Progenitor cell of endocrine pancreas (in vitro differentiated cells): ENCODE results near the gene C22orf39. TPM values are rescaled to one million over a fixed set of nuclear protein-coding genes. Genes with fewer than 3 reads are reported as not detected.
A peak's percentile ranks its signal among the peaks of the same experiment; 100 is the strongest.

Experiments
- DNase-seq: peaks from one replicate; pipeline ENCODE4 v3.0.0; 2021; ENCODE audit warnings: low spot score; ENCODE audit not compliant: unreplicated experiment
- H3K27ac Mint-ChIP-seq: 2 replicates; pipeline ENCODE4 v1.8.0; 2021; ENCODE audit warnings: mild to moderate bottlenecking, moderate library complexity, mixed read lengths
- H3K27me3 Mint-ChIP-seq: 2 replicates; pipeline ENCODE4 v1.8.0; 2021; ENCODE audit warnings: mixed read lengths
- H3K36me3 Mint-ChIP-seq: 2 replicates; pipeline ENCODE4 v1.8.0; 2022; ENCODE audit warnings: mixed read lengths; ENCODE audit not compliant: insufficient read depth
- H3K4me1 Mint-ChIP-seq: 2 replicates; pipeline ENCODE4 v1.8.0; 2021; ENCODE audit warnings: low read depth, mixed read lengths
- H3K4me3 Mint-ChIP-seq: 2 replicates; pipeline ENCODE4 v1.8.0; 2021; ENCODE audit warnings: low read depth, mild to moderate bottlenecking, moderate library complexity, mixed read lengths
- H3K9me3 Mint-ChIP-seq: 2 replicates; pipeline ENCODE4 v1.8.0; 2021; ENCODE audit warnings: low read depth, mixed read lengths
- CTCF ChIP-seq: fragments of 200-600 bp; sonication (generic); IDR thresholded peaks from one replicate; pipeline ENCODE4 v1.5.0; 2021; ENCODE audit warnings: antibody characterized with exemption, mild to moderate bottlenecking; ENCODE audit not compliant: unreplicated experiment
- total RNA-seq: library from RNA; stranded (reverse); gene quantifications from 2 replicates; pipeline ENCODE4 v1.2.1, GENCODE V29; 2021

C22orf39 gene
- total RNA-seq, 1 donor from 2014 or later = 28.8 TPM

- DNase-seq = no peak
- peak overlapping the region; percentile 26 for H3K4me3 Mint-ChIP-seq
- H3K27ac Mint-ChIP-seq = no peak overlapping the region
- H3K4me1 Mint-ChIP-seq = peaks cover 14% of the 10 kb centered on the region
- H3K36me3 Mint-ChIP-seq = peaks cover 5% of the 10 kb centered on the region
- H3K9me3 Mint-ChIP-seq = no peaks in the 10 kb centered on the region
- TF ChIP-seq CTCF = no peak
- no peaks in the 10 kb centered on the region for H3K27me3 Mint-ChIP-seq
Measured at GRCh38 chr22:19434829-19435580, 12.5 kb downstream of the C22orf39 start.

- no peak overlapping the region for H3K27ac Mint-ChIP-seq
- TF ChIP-seq CTCF = no peak
- H3K9me3 Mint-ChIP-seq = no peaks in the 10 kb centered on the region
- H3K36me3 Mint-ChIP-seq = peaks cover 5% of the 10 kb centered on the region
- no peak for DNase-seq
- no peaks in the 10 kb centered on the region for H3K27me3 Mint-ChIP-seq
- peaks cover 20% of the 10 kb centered on the region for H3K4me1 Mint-ChIP-seq
- peak overlapping the region; percentile 89 for H3K4me3 Mint-ChIP-seq
Measured at GRCh38 chr22:19434401-19434800, 13.1 kb downstream of the C22orf39 start.

GRCh38 chr22:19432133-19432851 is 15.2 kb downstream of the C22orf39 start, which contains the start of gene MRPL40:
TSS of gene MRPL40 (plus strand) at chr22:19432545. CDS start at chr22:19432555, 10 bp downstream.
- H3K4me1 Mint-ChIP-seq = peaks cover 23% of the 10 kb centered on the region
- H3K9me3 Mint-ChIP-seq = no peaks in the 10 kb centered on the region
- H3K27ac Mint-ChIP-seq = peak within 1 kb of the TSS; percentile 96
- peak; percentile 85 for DNase-seq
- TF ChIP-seq CTCF = no peak
- H3K27me3 Mint-ChIP-seq = no peaks in the 10 kb centered on the region
- peak within 1 kb of the TSS; percentile 89 for H3K4me3 Mint-ChIP-seq
- H3K36me3 Mint-ChIP-seq = peaks cover 1% of the 10 kb centered on the region

GRCh38 chr22:19431649-19432132 is 15.8 kb downstream of the C22orf39 start, which contains the start of gene HIRA:
TSS of gene HIRA (minus strand) at chr22:19431733. CDS start at chr22:19431476, 257 bp downstream.
- peak within 1 kb of the TSS; percentile 89 for H3K4me3 Mint-ChIP-seq
- H3K36me3 Mint-ChIP-seq = peaks cover 1% of the 10 kb centered on the region
- DNase-seq = peak; percentile 67
- no peaks in the 10 kb centered on the region for H3K9me3 Mint-ChIP-seq
- H3K4me1 Mint-ChIP-seq = peaks cover 23% of the 10 kb centered on the region
- H3K27ac Mint-ChIP-seq = peak within 1 kb of the TSS; percentile 96
- TF ChIP-seq CTCF = no peak
- no peaks in the 10 kb centered on the region for H3K27me3 Mint-ChIP-seq

GRCh38 chr22:19430890-19431541 is 16.5 kb downstream of the C22orf39 start:
- Mint-ChIP-seq H3K4me1 (peaks cover 23% of the 10 kb centered on the region), H3K4me3 (peak overlapping the region; percentile 85), H3K27ac (peak overlapping the region; percentile 65), H3K9me3 (no peaks in the 10 kb centered on the region), H3K27me3 (no peaks in the 10 kb centered on the region), H3K36me3 (peaks cover 4% of the 10 kb centered on the region)
- TF ChIP-seq CTCF = peak; percentile 51
- DNase-seq = peak; percentile 30
